SIG-M5 treated with dmso at 0.1 percent for 504 hours (cell line): ENCODE data around the gene HMGB4.

Experiments used
- DNase-seq: peaks from one replicate; lab custom pipeline; 2025; ENCODE audit not compliant: unreplicated experiment; lab: John Stamatoyannopoulos, UW

HMGB4 gene, protein sequence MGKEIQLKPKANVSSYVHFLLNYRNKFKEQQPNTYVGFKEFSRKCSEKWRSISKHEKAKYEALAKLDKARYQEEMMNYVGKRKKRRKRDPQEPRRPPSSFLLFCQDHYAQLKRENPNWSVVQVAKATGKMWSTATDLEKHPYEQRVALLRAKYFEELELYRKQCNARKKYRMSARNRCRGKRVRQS

DNA sequence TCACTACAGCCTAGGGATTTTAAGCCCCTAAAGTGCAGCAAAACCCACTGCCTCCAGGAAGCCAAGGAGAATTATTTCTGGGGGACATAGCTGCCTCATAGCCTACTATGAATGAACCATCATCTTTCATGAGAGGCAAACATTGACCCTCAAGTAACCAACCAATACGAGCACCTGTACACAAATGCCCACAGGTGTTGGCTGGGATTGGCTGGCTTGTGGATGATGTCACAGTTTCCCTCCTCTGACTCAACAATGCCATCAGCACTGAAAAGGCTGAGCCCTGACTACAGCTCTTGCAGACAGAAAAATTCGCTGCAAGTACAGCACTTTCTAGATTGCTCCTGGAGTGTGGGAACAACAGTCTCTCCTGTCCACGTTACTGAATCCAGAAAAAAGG lies at the start of gene HMGB4:
Gene HMGB4 (plus strand): TSS at position 301 of the 400 bp plus-strand sequence. CDS start 113 bp downstream, outside the sequence.
- DNase-seq: no peak

DNA sequence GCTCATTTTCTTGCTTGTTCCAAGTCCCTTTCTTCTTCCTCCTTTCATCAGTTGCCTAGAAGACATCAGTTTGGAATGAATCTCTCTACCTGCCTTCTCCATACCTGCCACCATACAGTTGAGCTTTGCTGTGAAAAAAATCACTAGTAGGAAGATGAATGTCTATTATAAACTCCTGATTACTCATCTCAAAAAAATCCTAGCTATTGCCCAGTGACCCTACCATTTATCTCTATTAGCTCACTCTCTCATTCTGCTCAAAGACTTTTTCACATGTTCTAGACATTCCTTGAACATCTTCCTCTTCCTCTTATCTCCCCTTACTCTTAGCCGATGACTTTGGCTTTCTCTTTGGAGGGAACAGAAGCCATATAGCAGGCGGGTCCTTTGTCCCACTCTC lies 49.7 kb upstream of the HMGB4 start:
- DNase-seq: no peak

DNA sequence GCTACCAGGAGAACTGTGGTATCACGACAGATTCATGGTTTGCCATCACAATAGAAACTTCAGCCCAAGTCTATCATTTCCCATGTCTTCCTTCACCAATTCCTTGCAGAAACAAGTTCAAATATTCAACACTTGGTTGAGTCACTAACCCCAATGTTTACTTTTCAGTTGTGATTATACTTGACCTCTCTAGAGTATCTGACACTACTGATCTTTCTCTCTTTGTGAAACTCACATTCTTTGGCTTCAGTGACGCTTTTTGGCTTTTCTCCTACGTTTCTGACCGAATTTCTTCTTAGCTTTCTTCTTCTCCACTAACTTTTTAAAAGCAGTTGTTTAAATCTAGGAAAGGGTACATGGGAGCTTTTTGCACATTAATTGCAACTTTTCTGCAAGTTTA lies 48.8 kb upstream of the HMGB4 start:
- DNase-seq: no peak

DNA sequence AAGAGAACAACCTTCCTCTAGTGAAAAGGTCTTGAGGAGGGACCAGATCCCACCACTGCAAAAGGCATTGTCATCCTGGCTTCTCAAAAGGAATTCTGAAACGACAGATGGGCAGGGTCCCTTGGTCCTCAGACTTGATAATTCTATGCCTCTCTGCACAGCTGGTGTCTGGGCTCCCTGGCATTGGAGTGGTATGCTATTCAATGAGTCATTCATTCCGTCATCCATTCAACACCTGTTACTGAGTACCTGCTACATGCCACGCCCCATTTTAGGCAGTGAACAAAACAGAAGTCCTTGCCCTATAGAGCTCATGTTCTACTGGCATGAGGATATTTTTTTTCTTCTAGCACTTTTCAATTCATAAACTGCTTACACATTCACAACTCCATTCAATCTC lies 45.8 kb upstream of the HMGB4 start:
- no peak for DNase-seq

DNA sequence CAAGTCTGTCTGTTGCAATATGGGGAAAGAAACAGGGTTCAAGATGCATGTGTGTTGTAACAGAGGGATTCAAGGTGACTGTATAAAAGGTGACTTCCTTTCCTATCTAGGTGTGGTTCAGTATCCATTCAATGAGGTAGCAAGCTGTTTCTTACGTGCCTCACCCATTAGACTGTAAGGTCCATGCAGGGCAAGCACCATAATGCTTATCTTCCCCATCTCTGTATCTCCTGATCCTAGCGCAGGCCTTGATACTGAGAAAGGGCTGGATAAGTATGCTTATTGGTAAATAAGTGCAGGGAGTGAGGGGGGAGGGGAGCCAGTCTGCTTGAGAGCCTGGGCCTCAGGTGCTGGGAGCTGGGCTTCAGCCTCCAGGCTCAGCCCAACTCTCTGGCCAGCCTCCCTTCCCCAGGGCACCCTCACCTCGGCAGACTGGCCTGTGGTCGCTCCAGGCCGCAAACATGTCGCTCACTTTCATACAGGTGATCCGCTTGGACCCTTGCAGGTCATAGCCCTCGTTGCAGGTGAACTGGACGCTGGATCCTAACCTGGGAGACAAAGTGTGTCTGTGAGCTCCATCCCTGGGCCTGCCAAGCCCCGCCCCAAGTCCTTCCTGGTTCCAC lies 44.5 kb upstream of the HMGB4 start:
- DNase-seq: no peak

DNA sequence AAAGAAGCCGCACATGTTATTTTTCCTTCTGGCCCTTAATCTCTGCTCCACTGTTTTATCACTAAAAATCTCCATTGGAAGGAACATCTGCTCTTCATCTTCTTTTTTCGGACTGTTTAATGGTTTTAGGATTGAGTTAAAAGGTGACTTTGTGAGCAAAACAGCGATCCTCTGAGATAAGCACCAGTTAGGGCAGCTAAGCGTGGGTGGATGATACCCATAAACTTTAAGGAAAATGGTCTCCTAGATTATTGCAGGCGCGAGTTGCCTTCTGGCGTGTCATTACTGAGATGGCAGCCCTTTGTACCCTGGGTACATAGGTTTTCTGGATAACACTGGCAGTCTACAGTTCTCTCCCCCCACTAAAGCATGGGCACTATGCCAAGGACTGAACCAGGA lies 44.0 kb upstream of the HMGB4 start:
- no peak for DNase-seq

DNA sequence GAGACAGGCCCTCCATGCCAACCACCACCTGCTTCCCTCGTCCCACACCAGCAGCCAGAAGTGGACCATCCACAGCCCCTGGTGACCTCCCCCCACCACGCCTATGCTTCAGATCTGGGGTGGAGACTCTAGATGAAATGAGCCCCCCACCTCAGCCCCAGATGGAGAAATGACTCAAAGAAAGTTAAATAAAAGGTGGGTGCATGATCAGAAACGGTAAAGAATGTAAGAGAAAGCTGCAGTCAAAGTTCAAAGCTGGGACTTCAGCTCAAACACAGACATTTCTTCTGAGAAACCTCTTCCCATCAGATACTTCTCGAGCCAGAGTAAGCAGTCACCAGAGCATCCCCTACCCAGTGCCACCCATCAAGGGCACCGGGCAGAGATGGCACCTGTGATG lies 43.1 kb upstream of the HMGB4 start:
- no peak for DNase-seq

DNA sequence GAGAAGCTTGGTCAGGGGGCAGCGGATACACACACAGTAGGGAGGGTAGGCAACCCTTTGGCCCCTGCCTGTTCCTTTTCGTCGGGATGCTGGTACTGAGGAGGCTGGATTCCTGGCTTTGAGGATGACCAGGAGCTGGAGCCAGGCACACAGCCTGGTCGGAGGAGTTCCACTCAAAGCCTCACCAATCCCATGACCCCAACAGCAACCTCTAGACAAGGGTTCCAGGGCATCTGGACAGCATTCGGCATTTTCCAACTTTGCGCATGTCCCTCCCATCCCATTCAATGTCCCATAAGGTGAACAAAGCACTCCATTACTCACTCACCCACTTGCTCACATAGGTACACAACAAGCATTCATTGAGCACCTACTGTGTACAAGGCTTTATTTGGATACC lies 42.6 kb upstream of the HMGB4 start:
- DNase-seq: no peak

DNA sequence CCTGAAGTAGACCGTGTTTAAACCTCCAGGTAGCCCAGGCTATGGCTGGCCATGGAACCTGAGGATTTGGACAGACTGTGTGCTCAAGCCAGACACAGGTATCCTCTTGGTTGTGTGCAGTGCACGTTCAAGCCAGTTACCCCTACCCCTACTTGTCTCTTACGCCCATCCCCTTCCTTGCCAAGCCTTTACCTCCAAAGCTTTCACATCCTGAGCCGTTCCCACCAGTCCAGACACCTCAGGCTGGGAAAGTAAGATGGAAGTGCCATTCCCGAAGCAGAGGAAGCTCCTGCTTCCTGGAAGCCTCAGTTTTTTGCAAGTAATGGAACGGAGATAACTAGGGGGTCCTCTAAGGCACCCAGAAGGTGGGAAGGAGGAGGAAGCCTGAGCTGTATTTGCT lies 41.5 kb upstream of the HMGB4 start:
- no peak for DNase-seq

DNA sequence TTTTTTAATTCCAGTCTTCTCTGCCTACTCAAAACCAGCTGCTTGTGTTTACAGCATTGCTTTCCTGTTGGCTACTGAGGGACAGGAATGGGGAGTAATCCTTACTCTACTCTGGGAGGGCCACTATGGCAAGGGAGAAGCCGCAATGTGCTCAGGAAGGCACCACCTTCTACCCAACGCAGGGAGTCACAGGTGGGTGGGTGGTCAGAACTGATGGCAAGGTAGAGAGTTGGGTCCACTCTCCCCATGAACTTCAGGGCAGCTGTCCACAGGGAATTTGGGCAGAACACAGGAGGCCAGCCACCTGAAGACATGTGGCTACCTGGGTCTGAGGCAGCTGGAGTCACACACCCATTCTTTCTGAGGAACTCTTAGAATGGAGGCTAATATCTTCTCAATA lies 40.5 kb upstream of the HMGB4 start:
- DNase-seq: no peak

DNA sequence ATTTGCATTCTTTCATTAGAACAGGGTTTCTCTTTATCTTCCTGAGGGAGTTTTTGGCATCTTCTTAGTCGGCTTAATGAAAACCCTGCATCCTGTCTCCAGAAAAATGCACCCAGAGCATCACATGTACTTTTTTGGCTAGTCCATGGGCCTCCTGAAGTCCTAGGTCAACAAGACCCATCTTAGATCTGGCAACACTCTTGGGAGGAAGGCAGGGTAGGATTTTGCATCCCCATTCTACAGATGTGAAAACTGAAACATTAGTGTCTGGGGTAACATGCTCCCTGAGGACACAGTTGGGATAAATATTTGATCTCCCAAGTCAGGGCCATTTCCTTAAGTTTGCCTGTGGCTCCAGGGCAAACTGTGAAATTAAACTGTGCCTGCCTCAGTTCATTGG lies 40.0 kb upstream of the HMGB4 start:
- DNase-seq: no peak

DNA sequence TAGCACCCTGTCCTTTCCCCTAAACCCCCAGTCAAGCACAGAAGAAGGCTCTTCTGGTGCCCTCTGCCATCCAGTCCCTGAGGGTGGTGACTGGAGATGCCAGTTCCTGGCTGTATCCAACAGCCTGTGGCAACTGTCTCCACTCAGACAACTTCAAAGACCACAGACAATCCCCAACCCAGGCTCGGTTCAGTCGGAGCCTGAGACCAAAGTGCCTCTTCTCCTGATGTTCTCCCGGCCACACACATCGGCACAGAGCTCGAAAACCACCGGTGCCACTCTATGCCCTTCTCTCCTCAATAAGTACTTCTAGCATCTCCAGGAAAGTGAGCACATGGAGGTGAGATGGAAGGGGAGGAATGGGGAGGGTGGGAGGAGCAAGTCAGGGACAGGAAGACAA lies 39.6 kb upstream of the HMGB4 start:
- DNase-seq: no peak

DNA sequence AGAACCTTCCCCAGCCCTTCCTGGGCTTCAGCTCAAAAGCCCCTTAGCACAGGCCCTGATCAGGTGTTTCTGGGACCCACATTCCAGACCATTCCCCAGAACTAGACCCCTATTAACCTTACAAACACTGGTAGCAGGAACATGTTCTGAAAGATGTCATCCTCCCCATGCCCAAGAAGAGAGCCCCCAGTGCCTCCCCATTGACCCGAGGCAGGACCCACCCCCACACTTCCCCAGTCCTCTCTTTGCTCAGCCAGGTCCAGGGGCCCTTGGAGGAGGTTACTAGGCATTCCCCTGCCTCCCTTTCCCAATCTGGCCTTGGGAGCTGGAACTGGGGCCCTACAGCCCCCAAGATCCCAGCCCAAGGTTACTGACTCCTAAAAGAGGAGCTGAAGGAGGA lies 38.9 kb upstream of the HMGB4 start:
- DNase-seq: no peak

DNA sequence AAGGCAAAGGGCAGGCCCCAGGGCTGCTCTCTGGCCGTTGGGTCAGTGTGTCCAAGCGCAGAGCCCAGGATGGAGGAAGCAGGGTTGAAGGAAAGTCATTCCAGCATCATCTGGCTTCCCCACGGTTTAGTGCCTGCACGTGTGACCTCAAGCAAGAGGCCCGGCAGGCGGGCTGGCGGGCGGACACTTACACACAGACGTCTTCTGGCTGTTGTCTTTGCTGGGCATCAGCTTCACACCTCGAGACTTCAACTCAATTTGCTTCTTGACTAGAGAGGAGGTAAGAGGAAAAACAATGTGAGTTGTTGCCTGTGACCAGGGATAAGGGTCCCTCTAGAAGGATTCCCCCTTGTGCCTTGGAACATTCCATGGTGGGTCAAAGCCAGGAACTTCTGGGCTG lies 38.4 kb upstream of the HMGB4 start:
- no peak for DNase-seq

DNA sequence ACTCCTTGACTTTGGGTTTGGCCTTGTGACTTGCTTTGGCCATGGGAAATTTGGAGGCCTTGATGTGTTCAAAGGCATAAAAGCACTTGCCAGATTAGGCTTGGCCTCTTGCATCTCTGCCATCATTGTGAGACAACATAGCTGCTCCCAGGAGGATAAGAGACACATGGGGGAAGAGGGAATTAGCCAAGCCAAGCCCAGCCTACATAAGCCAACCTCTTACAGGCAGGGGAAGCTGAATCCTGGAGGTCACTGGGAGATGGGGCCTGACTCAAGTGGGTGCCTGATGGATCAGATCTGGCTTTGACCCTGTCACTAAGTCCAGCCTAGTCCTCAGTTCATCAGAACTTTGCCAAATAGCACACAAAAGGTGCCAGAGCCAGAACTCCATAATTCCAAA lies 37.6 kb upstream of the HMGB4 start:
- DNase-seq: no peak

DNA sequence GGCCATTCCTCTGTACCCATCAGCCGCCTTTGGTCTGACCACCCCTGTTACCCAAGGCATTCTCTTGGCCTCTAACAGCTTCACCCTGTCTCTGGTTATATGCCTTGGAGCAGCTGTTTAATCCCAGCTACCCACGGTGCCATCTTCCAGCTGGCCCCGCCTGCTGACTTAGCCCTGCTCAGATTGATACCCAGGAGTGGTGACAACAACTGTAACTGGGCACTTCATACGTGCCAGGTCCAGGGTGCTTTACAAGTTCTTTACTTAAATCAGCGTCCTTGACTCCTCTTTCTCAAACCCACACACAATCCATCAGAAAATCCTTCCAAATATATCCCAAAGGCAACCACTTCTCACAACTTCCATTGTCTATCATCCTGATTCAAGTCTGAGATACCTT lies 37.2 kb upstream of the HMGB4 start:
- DNase-seq: no peak

DNA sequence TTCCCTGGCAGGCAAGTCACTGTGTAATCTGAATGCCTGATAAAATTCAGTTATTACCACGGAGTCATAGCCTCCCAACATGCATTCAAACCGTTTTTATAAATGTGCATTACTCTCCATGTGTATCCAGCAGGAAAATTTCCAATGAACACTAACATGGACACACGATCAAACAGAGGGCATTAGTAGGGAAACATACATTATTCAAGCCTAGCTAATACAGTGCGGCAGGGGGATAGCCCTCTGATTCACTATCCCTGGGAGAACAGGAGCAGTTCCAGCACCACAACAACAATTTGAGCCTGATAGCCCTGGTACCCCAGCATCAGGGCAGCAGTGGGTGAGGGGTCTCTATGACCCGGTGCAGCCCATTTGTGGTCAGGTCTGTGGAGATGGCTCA lies 35.8 kb upstream of the HMGB4 start:
- DNase-seq: no peak

DNA sequence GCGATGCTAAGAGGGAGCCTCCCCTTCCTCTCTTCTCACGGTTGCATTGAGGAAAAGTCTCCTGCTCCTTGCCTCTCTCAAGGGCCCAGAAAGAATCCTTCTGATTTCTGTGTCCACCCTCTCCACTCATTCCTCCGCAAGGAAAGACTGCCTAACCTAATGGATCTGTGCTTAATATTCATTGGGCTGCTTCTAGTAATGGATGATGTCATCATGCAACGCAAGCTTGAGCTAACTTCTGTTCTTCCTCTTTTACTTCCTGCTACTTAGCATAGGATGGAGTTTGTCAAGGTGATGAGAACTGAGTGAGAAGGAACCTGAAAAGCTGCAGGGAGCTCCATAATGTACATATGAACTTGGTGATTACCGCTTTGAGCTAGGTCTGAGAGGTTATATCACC lies 35.2 kb upstream of the HMGB4 start:
- DNase-seq: no peak

DNA sequence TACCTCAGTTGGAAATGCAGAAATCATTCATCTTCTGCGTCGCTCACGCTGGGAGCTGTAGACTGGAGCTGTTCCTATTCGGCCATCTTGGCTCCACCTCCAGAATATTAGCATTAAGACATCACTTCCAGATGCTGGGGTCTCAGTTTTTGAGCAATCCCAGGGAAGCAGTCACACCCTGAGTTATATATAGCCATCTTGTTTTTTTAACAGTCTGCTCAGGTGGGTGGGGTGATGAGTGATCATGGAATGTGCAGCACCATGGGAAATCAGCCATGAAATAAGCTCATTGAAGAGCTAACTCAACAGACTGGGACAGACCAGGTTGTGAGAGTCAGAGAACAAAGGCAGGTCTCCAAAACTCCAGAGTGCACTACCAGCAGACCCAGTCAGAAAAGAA lies 27.0 kb upstream of the HMGB4 start:
- no peak for DNase-seq

DNA sequence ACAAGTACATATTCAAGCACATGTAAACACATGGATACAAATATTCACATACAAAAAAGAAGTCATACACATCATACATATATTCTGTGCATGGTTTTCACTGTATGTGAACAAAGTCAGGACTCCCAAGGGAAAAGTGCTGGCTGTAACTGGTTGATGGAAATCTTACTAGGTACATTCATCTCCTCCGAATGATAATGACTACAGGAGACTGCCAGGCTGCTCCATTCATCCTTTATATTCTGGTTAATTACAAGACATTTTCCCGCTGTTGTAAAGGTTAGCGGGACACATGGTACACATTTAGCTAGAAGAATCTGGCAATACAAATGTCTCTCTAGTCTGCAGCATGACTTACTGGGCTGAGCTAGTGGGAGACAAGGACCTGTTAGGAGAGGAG lies 26.2 kb upstream of the HMGB4 start:
- DNase-seq: no peak

DNA sequence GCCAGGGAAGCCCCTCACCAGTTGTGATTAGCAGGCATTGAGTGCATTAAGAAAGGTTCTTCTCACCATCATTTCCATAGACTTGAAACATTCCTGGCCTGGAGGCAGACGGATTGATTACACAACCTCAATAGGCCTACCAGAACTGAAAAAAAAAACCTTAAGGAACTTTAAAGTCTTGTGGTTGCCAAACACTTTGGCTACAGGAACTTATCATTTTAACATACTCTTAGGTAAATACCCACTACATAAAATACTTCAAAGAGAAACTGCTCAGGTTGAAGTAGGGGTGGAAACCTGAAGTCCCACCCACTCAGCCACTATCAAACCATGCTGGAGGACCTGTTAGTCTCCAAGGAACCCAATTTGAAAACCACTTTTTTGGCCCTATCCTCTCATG lies 22.4 kb upstream of the HMGB4 start:
- DNase-seq: no peak

DNA sequence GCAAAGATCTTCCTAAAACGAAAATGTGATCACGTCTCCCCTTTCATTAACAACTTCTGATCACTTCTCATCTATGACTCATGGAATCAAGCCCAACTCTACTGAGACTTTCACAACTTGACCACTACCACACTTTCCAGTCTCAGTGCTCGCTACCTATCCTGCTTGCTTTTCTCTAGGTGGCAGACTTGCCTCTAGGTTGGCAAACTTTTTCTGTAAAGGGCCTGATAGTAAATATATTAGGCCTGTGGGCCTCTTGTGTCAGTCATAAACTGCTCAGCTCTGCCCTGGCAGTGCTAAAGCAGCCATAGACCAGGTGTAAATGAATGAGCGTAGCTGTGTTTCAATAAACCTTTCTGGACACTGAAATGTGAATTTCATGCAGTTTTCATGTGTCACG lies 21.5 kb upstream of the HMGB4 start:
- DNase-seq: no peak

DNA sequence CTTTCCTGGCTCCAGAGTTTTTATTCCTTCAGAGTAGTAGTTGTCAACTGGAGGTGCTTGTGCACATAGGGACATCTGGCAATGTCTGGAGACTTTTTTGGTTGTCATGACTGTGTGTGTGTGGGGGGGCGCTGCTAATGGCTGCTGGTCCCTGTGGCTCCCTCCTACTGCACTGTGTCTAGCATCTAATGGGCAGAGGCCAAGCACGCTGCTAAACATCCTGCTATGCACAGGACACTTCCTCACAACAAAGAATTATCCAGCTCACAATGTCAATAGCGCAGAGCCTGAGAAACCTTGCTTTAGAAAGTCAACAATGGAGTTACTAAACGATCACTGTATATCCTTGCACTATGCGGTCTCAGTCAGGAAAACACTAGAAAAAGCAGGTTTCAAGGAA lies 19.7 kb upstream of the HMGB4 start:
- no peak for DNase-seq
